ENCODE data around the gene CACNA1D. TPM values are rescaled to one million over a fixed set of nuclear protein-coding genes. Genes with fewer than 3 reads are reported as not detected.

The CACNA1D gene
- total and polyA plus RNA-seq, 9 of the 15 experiments (the other 6 are each of a cell fraction or from before 2014, with no cell fraction given), result 0.29 TPM; not detected in 8

- H3K36me3 ChIP-seq (ENCODE audit: control insufficient read depth, insufficient read depth, low read length), result no peaks in the 10 kb centered on the region
- no peaks in the 10 kb centered on the region for H3K9me1 ChIP-seq (ENCODE audit: control insufficient read depth, insufficient read depth, low read length)
- ChIA-PET CTCF (ENCODE audit: low intra/inter-chr PET ratio) (no interaction called here), POLR2A (interaction anchor here (1.2 kb wide), 1 partner anchor 23 kb away, joined by 3 read pairs; no protein-coding TSS in a partner anchor)
- H3K4me3 ChIP-seq, result no peak overlapping the region
- intact Hi-C loops (cut with micrococcal nuclease) (no loop called here), in situ Hi-C loops (cut with MboI) (no loop called here)
- BruUV-seq (replicated peaks), result no TSS peak
- no peak overlapping the region for H3K9ac ChIP-seq (ENCODE audit: insufficient read depth in 1 of 2, low read depth in 2 of 2, low read length in 2 of 2)
- DNase-seq (ENCODE audit: extremely low read depth in 1 of 4, low spot score in 3 of 4) (no peak), ATAC-seq (peak; percentile 69), FAIRE-seq (no peak)
- no peak overlapping the region for H3K4me2 ChIP-seq (ENCODE audit: insufficient read depth, low read length)
- no peaks in the 10 kb centered on the region for H3K4me1 ChIP-seq (replicated peaks in 1 of 2; ENCODE audit: control insufficient read depth in 2 of 2, insufficient read depth in 2 of 2, low read length in 2 of 2)
- H3K79me2 ChIP-seq (ENCODE audit: control insufficient read depth, insufficient read depth, low read length), result no peaks in the 10 kb centered on the region
- no peak overlapping the region for H3K27ac ChIP-seq (ENCODE audit: extremely low read depth, low read depth, low read length)
- H2AFZ ChIP-seq (ENCODE audit: low read depth, low read length), result no peak overlapping the region
- H3K27me3 ChIP-seq (ENCODE audit: control insufficient read depth in 2 of 2, insufficient read depth in 2 of 2, low read length in 2 of 2), result peaks cover 0 to 46% of the 10 kb centered on the region in 2 experiments; a peak in 3 of 5 replicates
- WGBS (ENCODE audit: insufficient coverage, low coverage, missing lambda C conversion rate), result 0% methylated on average over 5 of the region's 5 CpGs
- no peaks in the 10 kb centered on the region for H3K9me3 ChIP-seq (replicated peaks; ENCODE audit: control insufficient read depth, insufficient read depth, low read depth, low read length)
- H4K20me1 ChIP-seq (replicated peaks; ENCODE audit: control insufficient read depth, insufficient read depth, low read length), result no peaks in the 10 kb centered on the region
- TF ChIP-seq TEAD4 (IDR thresholded peaks at IDR 0.05; ENCODE audit: low read length) (no peak), TEAD4 (CRISPR knock-in tag; IDR thresholded peaks at IDR 0.05; ENCODE audit: borderline replicate concordance) (no peak), CBX3 (IDR thresholded peaks at IDR 0.05; ENCODE audit: borderline replicate concordance in 1 of 2, low read length in 2 of 2) (no peak), EP300 (IDR thresholded peaks at IDR 0.05; ENCODE audit: low read length) (peak; percentile 19; the same call in 1 of the 2 replicates), HDAC1 (IDR thresholded peaks at IDR 0.05) (no peak), ZNF175 (CRISPR knock-in tag; IDR thresholded peaks at IDR 0.05; ENCODE audit: low read depth) (0 out of 2 replicates have a peak, but pooled peaks have one; percentile 34), RUNX1 (IDR thresholded peaks at IDR 0.05; ENCODE audit: low read depth) (no peak), SRSF9 (IDR thresholded peaks at IDR 0.05; ENCODE audit: borderline replicate concordance, low read depth, low read length) (no peak), NRF1 (conservative IDR thresholded peaks at IDR 0.05 in 1 of 2, IDR thresholded peaks at IDR 0.05 in 1 of 2) (peak in 1 of 2 experiments; percentile 46; a peak in 2 of 4 replicates), CEBPG (CRISPR knock-in tag; IDR thresholded peaks at IDR 0.05) (peak; percentile 58; the same call in 1 of the 2 replicates), CEBPG (tag; conservative IDR thresholded peaks at IDR 0.05 in 1 of 2, IDR thresholded peaks at IDR 0.05 in 1 of 2) (peak in 1 of 2 experiments; percentile 87; a peak in 2 of 4 replicates), CTBP1 (IDR thresholded peaks at IDR 0.05; ENCODE audit: borderline replicate concordance) (peak; percentile 62), RCOR1 (IDR thresholded peaks at IDR 0.05; ENCODE audit: borderline replicate concordance in 1 of 2, low read depth in 2 of 2, low read length in 2 of 2) (peak in 1 of 2 experiments; percentile 35; a peak in 1 of 4 replicates)
- TF ChIP-seq, protein P1, sequence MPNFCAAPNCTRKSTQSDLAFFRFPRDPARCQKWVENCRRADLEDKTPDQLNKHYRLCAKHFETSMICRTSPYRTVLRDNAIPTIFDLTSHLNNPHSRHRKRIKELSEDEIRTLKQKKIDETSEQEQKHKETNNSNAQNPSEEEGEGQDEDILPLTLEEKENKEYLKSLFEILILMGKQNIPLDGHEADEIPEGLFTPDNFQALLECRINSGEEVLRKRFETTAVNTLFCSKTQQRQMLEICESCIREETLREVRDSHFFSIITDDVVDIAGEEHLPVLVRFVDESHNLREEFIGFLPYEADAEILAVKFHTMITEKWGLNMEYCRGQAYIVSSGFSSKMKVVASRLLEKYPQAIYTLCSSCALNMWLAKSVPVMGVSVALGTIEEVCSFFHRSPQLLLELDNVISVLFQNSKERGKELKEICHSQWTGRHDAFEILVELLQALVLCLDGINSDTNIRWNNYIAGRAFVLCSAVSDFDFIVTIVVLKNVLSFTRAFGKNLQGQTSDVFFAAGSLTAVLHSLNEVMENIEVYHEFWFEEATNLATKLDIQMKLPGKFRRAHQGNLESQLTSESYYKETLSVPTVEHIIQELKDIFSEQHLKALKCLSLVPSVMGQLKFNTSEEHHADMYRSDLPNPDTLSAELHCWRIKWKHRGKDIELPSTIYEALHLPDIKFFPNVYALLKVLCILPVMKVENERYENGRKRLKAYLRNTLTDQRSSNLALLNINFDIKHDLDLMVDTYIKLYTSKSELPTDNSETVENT (CRISPR knock-in tag; IDR thresholded peaks at IDR 0.05), result no peak
- TF ChIP-seq, protein P2, sequence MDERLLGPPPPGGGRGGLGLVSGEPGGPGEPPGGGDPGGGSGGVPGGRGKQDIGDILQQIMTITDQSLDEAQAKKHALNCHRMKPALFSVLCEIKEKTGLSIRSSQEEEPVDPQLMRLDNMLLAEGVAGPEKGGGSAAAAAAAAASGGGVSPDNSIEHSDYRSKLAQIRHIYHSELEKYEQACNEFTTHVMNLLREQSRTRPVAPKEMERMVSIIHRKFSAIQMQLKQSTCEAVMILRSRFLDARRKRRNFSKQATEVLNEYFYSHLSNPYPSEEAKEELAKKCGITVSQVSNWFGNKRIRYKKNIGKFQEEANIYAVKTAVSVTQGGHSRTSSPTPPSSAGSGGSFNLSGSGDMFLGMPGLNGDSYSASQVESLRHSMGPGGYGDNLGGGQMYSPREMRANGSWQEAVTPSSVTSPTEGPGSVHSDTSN (CRISPR knock-in tag; IDR thresholded peaks at IDR 0.05; ENCODE audit: low read depth), result no peak
- TF ChIP-seq, protein P2 (tag; conservative IDR thresholded peaks at IDR 0.05; ENCODE audit: low read depth), result no peak
- TF ChIP-seq, protein P3, sequence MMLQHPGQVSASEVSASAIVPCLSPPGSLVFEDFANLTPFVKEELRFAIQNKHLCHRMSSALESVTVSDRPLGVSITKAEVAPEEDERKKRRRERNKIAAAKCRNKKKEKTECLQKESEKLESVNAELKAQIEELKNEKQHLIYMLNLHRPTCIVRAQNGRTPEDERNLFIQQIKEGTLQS (IDR thresholded peaks at IDR 0.05), result peak; percentile 32; the same call in 1 of the 2 replicates
- TF ChIP-seq, protein P3 (CRISPR knock-in tag; conservative IDR thresholded peaks at IDR 0.05), result no peak
These were observed 271.3 kb downstream of the CACNA1D start for GRCh38 chr3:53765753-53766152.

All from K562 (cell line).